ENCODE data around the gene COL5A2.

Gene COL5A2

DNA sequence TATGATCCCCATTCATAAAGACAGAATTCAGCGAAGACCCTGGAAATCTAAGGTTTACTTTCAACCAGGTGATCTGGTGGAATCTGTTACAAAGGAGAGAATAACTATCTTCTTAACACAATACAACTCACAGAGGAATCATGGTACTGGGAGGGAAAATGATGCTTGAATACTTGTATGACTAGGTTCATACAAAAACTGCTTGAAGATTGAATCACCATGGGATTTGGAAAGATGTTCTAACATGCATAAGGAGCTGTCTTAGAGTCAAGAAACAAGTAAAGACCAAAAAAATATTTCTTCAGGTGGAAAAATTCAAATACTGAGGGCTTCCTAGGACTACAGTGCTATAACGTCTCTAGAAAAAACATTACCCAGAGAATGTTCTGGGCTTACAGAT lies 32.2 kb downstream of the COL5A2 start:
- no peak for DNase-seq (ENCODE audit: low spot score)

DNA sequence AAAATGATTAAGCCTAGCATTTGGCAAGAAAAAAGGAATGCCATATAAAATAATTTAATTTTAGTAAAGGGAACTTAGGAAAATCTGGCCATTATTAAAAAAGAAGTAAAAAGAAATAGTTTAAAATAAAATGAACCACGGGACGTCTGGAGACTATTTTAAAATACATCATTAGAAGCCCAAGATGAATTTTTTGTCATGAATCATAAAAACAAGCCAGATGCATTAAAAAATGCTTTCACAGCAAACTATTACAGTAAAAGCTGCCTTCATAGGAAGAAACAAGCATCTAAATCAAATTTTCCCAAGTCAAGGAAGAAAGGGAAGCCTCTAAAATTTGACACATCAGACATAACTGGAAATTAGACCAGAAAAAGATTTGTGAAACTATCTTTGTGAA lies 33.0 kb downstream of the COL5A2 start:
- no peak for DNase-seq (ENCODE audit: low spot score)

DNA sequence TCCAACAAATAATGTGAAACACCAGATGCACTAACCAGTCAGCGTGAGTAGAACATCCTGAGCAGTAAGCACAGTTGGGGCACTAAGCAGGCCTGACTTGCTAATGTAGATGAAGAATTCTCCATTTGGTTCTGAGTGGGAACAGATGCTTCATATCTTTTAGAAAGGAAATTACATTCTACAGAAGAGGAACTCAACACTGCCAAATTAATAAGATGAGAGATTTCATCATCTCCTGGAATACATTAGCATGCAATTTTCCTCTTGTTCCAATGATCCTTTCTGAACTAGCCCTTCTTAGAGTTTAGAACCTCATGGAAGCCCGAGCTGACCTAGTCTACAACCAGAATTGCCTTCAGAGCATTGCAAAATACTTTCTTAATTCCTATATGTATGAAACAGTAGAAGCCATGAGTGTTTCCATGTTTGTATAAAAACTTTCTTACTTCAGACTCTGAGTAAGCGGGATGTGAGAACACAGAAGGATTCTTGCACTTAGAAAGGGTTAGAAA lies 34.8 kb downstream of the COL5A2 start:
- DNase-seq (ENCODE audit: low spot score) = no peak

DNA sequence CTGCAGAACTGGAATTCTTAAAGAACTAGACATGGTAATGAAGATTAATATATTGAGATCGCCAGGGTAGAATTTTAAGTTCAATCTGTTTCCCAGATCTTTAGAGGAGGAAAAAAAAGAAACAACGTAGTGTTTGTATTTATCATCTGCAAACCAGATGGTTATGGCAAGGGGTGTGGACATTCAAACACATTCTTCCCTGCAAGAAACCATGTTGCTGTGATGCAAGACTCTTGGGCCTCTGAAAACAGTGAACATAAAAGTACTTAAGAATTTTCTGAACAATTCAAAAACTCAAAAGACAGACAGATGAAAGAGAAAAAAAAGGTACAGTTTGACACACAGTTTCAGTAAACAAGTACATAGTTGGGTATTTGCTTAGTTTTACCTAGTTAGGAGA lies 35.6 kb downstream of the COL5A2 start:
- no peak for DNase-seq (ENCODE audit: low spot score)

DNA sequence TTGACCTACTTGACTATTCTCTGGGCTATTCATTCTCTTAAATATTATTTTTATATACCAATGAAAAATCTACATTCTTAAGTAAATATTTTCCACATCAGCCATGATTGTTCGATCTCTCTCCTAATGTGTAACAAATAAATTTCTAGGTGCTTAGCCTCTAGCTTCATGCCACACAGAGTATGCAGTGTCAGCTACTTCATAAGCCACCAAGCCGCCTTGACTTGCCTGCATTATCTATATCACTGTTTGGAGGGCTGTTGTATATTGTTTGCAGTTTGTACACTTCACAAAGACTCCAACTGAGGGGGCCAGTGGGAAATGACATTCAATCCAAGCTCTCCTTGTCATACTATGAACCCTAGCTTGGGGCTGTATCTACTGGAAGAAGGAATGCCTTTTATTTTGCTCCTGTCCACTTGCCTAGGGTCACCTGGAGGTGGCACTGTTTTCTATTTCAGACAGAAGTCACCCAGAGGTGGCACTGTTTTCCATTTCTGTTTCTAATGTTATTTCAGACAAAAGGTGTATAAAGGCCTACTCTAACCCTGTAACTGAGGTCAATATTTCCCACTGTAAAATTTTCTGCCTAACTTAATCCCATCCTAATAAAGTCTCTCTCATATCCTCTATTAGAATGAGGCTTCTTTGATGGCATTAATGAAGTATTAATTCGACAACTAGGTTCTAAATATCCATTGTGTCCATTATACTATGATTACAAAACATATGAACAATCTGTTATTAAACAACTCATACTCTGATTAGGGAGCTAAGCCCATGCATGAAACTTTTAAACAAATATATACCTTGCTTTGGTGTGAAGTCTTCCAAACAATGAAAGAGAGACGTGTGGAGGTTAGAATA lies 36.4 kb downstream of the COL5A2 start:
- DNase-seq (ENCODE audit: low spot score) = peak; percentile 70

DNA sequence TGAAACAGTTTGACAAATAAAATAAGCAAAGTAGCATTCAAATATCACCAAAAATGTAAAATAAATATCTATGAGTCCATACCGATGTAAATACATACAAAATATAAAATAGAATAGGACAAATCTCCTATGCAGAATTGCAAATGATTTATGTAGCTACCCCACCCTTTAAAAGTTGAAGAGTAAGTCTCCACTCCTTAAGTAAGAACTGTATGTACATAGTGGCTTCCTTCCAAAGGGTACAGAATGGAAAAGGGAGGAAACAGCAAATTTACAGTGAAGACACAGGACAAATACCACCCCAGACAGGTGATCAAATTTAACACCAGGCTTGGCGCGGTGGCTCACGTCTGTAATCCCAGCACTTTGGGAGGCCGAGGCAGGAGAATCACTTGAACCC lies 40.8 kb downstream of the COL5A2 start:
- DNase-seq (ENCODE audit: low spot score) = no peak

DNA sequence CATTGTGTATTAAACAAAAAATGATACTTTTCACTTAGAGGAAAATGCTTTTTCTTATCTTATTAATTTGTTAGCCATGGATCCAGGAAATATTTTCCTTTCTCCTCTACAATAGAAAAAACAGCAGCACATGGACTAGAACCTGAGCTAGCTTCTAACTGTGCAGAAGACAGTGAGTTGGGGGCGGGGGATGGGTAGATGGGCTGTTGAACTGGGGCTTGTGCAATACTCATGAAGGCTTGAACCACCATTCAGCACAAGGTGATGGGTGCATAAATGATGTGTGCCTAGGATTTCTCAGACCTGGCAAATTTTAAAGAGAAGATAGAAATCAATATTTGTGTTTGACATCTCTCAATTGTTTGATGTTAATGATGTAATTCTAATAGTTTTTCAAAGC lies 42.0 kb downstream of the COL5A2 start:
- no peak for DNase-seq (ENCODE audit: low spot score)

DNA sequence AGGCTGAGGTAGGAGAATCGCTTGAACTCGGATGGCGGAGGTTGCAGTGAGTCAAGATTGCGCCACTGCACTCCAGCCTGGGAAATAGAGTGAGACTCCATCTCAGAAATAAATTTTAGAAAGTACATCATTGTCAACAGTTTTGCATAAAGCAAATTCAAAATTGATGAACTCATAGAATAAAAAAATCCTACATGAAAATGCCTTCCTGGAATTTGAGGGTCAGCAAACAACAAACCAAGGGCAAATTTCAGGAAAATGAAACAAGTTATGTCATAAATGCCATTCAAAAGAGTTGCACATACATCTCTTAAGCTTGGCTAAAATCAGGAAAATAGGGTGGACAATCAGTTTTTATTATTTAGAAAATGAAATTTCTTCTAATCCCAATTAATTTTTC lies 45.1 kb downstream of the COL5A2 start:
- DNase-seq (ENCODE audit: low spot score) = no peak

DNA sequence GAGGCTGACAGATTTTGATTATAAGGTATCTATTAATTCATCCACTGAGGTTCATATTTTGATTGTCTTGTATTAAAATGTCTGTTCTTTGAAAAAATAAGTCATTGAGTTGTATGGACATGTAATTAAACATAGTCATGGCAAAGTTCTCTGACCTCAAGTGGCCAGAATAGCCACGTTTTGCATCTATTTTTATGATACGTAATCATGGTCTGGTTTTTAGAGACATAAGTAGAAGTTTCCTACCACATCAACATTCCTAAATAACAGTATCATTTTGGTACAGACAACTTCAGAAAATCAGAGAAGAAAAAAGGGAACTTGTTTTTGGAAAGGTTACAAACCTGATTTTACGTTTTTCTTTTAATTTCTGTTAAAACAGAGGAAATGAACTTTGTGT lies 47.6 kb downstream of the COL5A2 start:
- no peak for DNase-seq (ENCODE audit: low spot score)

DNA sequence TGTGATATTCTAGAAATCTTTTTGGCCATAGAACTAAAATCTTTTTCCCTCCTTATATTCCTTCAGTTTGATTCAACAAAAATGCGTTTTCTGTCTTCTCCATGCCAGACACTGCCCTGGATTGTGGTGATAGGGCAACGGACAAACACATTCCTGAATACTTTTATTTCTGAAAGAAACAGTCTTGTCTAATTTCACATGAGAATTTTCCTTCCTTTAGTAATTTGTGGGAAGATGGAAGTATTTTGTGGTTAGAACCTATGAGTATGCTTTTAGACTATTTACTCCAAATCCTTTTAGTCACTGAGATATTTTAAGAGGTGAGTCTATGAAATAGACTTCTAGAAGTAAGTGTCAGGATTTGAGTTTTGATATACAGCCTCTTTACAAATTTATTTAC lies 49.6 kb downstream of the COL5A2 start:
- peak; percentile 29 for DNase-seq (ENCODE audit: low spot score)

DNA sequence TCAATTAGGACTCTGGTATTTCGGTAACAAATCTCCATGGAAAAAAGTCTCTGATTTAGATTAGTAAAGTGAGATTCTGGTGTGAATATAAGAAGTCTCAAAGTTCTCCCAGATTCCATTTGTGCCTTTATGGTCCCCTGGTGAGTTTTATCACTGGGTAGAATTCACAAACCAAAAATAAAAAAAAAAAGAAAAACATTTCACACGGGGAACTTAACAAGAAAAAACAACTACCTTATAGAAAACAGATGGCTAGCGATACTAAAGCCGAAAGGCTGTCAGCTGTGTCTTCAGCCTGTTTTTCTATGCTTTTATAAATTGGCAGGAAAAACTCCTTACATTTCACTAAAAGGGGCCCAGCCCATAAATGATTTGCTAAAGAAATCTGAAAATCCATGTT lies 50.6 kb downstream of the COL5A2 start:
- DNase-seq (ENCODE audit: low spot score) = no peak

DNA sequence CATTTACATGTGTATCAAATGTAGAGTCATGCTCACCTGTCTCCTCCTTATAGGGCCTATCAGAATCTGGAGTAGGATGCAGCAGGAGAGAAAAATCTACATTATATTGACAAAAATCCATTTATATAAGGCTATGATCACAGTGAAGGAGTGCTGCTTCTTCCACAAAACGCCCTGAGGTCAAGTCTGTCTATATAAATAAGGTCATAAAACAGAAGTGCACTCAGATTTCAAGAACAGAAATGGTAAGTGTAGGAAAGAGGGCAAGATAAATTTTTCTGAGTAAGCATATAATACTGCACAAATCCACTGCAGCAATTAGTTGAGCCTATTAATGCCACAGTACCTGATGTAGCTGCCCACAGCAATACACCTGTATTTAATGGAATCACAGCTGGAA lies 51.8 kb downstream of the COL5A2 start:
- no peak for DNase-seq (ENCODE audit: low spot score)

DNA sequence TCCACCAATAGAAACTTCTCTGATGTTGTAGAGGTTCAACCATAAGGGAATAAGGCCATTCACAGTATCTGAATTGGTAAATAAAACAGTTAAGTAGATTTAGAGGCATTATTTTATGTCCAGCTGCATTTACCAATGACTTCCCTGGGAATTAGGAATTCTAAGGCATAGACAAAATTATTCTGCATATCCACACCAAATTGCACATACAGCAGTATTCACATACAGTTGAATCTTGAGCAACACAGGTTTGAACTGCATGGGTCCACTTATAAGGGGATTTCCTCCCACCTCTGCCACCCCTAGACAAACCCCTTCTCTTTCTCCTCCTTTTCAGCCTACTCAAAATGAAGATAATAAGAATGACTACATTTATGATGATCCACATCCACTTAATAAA lies 54.4 kb downstream of the COL5A2 start:
- DNase-seq (ENCODE audit: low spot score) = no peak

DNA sequence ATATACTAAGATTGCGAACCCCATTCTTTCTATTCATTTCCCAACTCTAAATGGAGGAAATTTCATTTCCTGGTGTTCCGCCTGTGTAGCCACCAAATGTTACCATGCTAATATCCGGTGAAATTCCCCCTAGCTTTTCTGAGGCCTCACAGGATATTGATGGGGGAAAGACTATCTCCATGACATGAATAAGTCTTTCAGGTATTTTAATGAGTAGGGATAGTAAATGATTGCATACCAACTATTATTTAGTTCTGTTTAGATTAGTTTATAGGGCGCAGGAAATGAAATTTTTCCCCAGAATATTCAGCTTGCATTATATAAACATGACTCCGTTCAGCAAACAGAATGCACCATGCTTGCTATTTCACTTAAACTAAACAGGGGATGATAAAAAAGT lies 55.4 kb downstream of the COL5A2 start:
- DNase-seq (ENCODE audit: low spot score) = no peak

DNA sequence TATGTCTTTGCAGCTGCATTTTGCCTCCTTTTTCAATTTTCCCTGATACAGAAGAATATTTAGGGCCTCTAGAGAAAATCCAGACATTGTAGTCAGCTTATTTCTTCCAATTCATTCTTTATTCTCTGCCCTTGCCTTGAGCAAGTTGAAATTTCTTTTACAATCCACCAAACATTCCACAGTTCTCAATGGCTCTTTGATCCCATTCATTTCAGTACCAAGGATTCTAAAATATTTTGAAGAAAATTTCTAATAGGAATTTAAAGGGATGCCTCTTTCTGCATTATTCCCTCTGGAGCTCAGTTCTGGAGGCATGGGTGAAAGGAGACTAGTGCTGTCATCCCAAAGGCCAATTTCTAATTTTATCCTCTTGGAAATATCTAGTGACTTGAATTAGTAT lies 61.2 kb downstream of the COL5A2 start:
- DNase-seq (ENCODE audit: low spot score) = no peak

DNA sequence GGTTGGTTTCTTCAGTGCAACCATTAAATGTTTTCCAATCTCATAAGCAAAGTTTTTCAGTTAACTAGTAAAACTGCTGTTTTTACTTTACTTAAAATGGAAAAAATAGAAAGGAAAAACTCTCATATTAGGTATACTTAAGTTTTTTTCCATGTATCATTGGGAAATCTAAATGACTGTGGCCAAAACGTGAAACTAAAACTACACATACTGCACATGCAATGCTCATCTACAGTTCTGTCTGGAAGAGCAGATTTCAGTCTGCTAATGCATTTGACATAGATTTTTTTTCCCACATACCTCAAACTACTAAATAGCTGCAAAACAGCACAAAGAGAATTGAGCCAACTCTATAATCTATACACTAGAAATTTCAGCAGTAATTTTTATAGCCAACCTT lies 62.6 kb downstream of the COL5A2 start:
- DNase-seq (ENCODE audit: low spot score) = no peak

DNA sequence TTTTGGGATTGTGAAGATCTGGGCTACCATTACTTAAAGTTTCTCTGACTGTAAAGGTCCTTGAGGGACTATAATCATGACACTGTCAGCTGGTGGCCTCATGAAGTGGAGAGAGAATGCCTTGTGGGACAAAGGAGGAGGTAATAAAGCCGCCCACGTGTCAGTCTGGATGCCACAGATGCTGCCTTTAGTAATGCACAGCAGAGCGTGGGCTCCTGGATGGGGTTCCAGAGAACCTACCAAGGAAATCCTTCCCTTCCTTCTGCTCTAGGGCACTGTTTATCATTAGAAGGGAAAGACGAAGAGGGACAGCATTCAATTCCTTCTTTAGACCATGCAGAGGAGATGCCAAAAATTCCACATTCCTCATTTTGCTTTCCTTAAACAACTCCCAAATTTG lies 63.5 kb downstream of the COL5A2 start:
- DNase-seq (ENCODE audit: low spot score) = no peak

DNA sequence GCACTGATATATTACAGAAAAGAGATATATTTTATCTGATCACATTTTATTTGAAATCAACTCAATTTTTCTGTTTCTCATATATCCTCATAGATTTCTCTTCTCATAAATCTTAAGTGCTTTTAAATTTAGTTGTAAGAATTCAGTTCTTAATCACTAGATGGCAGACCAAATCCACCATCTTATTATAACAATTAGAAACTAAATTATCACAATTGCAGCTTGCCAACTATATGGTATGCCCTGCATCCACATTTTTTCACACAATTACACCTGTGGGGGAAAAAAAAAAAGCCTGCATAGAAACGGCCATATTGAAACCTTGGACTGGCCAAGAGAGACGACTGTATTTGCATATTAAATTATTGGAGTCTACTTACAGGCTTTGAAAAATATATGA lies 64.4 kb downstream of the COL5A2 start:
- DNase-seq (ENCODE audit: low spot score) = peak; percentile 53

DNA sequence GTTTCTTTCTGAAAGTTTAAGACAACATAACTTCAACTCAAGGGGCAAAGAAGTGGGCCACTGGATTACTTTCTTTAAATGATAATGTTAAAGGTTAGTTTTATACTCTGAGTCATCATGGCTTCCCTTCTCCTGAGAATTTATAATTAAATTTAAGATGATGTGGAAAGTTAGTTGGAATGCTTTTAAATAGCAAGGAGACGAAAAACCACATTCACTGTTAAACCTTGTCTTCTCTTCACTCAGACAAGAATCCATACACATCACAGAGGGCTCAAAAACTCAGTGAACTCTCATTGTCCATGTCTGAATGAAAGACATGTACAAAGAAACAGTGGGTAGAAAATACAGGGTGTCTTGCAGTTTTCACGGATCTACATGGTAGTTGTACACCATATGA lies 65.6 kb downstream of the COL5A2 start:
- DNase-seq (ENCODE audit: low spot score) = no peak

DNA sequence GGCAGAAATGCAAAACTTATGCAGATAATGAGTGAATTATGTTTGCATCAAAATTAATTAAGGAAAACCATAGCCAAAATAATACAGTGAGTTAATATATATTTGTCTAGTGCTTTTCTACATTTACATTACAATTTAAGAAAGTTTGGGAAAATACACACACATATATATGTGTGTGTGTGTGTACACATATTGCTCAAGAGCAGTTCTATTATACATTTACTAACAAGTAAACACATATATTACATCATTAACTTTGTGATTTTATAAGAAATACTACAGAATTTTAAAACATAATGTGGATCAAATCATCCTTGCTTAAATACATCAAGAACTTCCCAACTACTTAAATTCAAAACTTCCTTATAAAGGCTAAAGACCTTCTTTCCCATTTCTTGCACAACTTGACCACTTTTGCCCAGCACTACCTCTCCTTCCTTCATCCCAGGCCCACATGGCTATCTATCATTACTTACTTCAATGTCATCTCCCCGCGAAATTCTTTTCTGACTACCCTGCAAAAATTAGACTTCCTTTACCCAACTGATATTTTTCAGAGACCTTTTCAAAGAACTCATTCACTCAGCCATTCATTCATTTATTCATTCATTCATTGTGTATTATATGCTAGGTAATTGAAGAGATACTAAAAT lies 68.4 kb downstream of the COL5A2 start:
- DNase-seq (ENCODE audit: low spot score) = no peak

DNA sequence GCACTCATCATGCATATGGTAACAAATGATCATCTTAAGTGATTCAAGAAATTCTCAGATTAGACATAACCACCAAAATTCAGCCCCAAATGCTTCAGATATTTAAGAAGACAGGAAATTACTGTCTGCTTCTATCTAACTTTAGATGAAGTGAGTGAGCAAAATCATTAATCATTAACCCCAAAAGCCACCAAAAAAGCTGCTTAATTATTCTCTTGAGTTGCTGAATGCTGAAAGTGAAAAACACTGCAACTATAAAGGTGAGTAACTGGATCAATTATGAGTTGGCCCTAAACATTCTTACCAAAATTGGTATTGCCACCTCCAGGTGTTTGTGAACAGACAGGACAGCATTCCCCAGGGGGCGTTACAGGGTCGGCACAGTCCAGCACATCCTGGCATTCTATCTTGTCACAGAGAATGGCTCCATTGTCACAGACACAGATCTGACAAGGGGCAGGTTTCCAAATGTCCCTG lies 69.6 kb downstream of the COL5A2 start:
- no peak for DNase-seq (ENCODE audit: low spot score)

DNA sequence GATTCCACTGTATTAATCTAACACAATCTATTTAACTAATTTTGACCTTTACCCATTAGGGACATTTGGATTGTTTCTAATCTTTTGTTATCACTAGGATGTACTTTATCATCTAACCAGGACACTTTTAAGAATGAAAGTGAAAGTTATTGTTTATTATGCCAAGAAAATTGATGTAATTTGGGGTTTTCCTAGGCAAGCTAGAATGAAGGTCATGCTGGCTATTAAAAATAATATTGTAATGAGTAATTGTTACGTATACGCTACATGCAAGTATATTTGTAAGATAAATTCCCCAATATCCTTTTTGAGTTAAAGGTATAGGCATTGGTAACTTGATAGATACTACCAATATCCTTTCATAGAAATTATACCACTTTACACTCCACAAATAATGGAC lies 74.6 kb downstream of the COL5A2 start:
- DNase-seq (ENCODE audit: low spot score) = no peak

DNA sequence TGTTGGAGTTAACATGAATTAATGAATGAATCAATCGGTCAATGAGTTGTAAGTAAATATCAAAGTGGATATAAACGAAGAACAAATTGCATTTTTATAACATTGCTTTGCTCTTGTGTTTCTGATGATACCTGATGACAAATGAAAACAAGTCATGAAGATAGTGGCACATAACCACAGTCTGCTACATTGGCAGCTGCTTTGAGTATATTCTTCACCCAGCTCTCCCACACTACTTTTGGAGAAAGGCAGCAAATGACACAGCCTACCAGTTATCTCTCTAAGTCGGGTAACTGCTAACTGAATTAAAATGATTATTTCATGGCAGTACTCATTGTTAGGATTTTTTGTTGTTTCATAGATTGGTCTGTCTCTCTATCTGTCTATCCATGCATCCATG lies 76.8 kb downstream of the COL5A2 start:
- DNase-seq (ENCODE audit: low spot score) = no peak

DNA sequence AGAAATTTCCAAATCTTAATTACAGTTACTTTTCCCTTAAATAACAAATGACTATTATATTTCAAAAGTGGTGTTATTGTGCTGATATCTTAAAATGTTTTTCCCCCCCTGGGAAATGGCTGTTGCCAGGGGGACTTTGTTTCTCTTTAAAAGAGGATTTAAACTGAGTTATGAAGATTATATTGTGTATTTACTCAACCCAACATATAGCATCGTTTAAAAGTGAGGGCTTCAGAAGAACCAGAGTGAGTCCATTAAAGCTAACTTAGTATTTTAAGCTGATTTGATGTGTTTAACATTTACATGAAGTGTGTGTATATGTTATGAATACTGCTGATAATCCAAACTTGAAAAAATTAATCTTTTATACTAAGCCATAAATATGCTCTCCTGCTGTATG lies 81.6 kb downstream of the COL5A2 start:
- DNase-seq (ENCODE audit: low spot score) = no peak
